HG03432 (cell line): Measurements from ENCODE around the gene SLFNL1.

Source experiments
- ATAC-seq: cut with Tn5 transposase; IDR thresholded peaks from one replicate; pipeline ENCODE4 v1.9.1; 2021; ENCODE audit warnings: mild to moderate bottlenecking, moderate library complexity; ENCODE audit not compliant: unreplicated experiment

The SLFNL1 gene

GRCh38 chr1:40987439-40988276 is 33.9 kb downstream of the SLFNL1 start:
- no peak for ATAC-seq

- no peak for ATAC-seq
These were observed 34.6 kb downstream of the SLFNL1 start for GRCh38 chr1:40986956-40987355.

GRCh38 chr1:40986328-40986783 is 35.2 kb downstream of the SLFNL1 start:
- no peak for ATAC-seq

- no peak for ATAC-seq
These were observed 35.6 kb downstream of the SLFNL1 start for GRCh38 chr1:40985875-40986274.

GRCh38 chr1:40985161-40985560 is 36.4 kb downstream of the SLFNL1 start:
- no peak for ATAC-seq

- no peak for ATAC-seq
These were observed 37.0 kb downstream of the SLFNL1 start for GRCh38 chr1:40984531-40984930.

- no peak for ATAC-seq
These were observed 37.5 kb downstream of the SLFNL1 start for GRCh38 chr1:40984066-40984465.

- no peak for ATAC-seq
These were observed 38.2 kb downstream of the SLFNL1 start for GRCh38 chr1:40983286-40983685.

- ATAC-seq = no peak
These were observed 38.8 kb downstream of the SLFNL1 start for GRCh38 chr1:40982721-40983120.

GRCh38 chr1:40981691-40982448 is 39.7 kb downstream of the SLFNL1 start:
- no peak for ATAC-seq

GRCh38 chr1:40980453-40981121 is 40.9 kb downstream of the SLFNL1 start:
- ATAC-seq = no peak

- peak; percentile 25 for ATAC-seq
These were observed 41.5 kb downstream of the SLFNL1 start for GRCh38 chr1:40980068-40980452.

GRCh38 chr1:40979241-40980067 is 42.1 kb downstream of the SLFNL1 start, which contains the start of gene CTPS1:
Gene CTPS1, plus strand, starts transcription at chr1:40979696. Its CDS starts 3,595 bp downstream, at chr1:40983291.
- peak; percentile 91 for ATAC-seq

- no peak for ATAC-seq
These were observed 42.7 kb downstream of the SLFNL1 start for GRCh38 chr1:40978886-40979240.

- no peak for ATAC-seq
These were observed 43.8 kb downstream of the SLFNL1 start for GRCh38 chr1:40977716-40978115.

GRCh38 chr1:40976952-40977690 is 44.4 kb downstream of the SLFNL1 start:
- ATAC-seq = no peak

- ATAC-seq = no peak
These were observed 46.6 kb downstream of the SLFNL1 start for GRCh38 chr1:40974945-40975344.

GRCh38 chr1:40973912-40974311 is 47.6 kb downstream of the SLFNL1 start:
- ATAC-seq = no peak

GRCh38 chr1:40971966-40972365 is 49.6 kb downstream of the SLFNL1 start:
- ATAC-seq = no peak

- ATAC-seq = no peak
These were observed 52.1 kb downstream of the SLFNL1 start for GRCh38 chr1:40969445-40969844.
